ENCODE data around the gene POU2F3.

POU2F3 gene

DNA sequence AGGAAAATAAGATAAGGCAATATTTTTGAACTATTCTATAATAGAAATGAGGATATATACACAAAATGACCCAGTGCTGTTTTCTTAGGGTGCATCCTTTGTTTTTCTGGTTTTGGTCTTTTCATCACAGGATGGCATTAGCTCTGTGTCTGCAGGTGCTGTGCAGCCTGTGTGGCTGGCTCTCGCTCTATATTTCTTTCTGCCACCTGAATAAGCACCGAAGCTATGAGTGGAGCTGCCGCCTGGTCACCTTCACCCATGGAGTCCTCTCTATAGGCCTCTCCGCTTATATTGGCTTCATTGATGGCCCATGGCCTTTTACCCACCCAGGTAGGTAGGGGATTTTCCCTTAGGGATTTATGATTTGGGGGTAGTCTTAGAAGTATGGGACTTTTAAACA, 87.4 kb downstream of the POU2F3 start:
- no peak for DNase-seq

DNA sequence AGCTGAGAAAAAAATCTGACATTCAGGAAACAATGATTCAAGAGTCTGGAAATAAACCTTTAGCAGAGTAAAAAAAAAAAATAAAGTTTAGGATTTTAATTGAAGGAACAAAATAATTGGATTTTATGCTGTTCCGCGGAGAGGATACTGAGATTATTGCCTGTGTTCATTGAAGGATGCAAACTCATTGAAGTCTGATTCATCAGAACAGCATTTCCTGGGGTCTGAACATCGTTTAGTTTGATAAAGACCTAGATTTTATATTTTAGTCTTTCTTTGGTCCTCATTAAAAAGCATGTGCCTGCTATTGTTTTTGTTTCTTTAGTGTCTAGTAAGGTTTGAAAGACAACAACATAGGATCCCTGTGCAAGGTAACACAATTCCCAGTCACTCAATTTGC, 89.6 kb downstream of the POU2F3 start:
- DNase-seq: no peak

DNA sequence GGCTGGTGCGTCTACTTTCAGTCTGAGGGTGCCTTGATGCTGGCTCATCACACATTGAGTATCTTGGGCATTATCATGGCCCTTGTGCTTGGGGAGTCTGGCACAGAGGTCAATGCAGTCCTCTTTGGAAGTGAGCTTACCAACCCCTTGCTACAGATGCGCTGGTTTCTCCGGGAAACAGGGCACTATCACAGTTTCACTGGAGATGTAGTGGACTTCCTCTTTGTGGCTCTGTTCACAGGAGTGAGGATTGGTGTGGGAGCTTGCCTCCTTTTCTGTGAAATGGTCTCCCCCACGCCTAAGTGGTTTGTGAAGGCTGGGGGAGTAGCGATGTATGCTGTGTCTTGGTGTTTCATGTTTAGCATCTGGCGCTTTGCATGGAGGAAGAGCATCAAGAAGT, 90.1 kb downstream of the POU2F3 start:
- DNase-seq: no peak

DNA sequence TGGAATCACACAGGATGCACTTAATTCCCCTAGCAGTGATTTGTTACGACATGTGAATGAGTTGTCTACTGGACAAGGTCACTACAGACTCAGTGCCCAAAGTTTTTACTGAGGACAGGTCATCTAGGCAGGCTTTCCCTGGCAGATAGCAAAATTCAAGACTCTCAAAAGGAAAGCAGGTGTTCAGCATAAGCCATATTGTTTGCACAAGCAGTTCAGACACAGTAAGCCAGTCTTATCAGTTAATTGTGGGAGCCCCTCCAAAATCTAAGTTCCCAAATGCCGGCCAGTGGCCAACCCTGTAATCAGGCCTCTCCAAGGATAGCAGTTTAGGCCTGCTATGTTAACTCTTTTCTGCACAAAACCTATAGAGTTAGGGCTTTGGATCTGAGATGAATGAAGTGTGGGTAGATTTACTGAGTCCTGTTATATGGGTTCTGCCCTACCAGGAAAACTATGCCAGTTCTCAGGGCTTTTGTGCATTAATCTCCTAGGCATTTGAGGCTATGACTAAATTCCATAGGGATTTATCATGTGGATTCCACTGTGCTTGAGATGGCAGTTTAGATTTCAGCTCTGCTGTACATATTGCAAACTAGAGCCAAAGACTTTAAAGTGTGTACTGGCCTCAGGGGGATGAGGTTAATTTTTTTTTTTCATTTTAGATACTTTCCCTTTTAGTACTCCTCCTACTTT, 91.5 kb downstream of the POU2F3 start:
- no peak for DNase-seq

DNA sequence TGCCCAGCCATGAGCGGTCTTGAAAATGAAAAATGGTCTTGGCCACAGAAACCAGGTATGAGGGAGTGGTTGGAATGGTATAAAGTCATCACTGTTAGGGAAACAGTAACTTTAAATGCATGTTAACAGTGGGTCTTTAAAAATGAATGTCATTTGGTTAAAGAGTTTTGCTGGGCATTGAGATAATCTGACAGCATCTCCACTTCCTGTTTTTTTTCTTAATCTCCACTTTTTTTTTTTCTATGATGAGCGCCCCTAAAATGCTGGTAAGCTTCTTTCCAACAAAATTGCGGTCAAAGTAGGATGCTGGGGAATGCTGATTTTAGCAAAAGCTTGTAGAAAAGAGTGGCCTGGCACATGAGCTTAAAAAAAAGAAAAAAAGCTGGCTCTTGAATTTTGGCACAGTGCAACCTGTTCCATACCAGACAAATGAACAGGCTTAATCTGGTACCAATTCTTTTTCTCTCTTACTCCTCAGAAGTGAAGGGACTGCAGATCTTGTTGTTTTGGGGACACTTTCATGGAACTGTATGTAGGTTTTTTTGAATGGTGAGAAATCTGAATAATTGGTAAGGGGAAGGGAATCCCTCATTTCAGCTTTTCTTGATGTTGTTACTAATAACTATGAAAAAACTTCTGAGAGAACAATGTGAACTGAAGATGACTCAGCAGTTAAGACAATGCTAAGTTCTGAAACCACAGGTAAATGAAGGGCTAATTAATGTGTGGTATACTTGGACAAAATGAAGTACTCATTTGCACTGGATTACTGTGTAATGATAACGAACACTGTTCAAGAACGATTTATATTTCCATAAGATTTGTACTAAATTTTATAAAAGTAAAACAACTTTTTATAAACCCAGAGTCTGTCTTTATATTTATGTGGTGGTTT, 93.1 kb downstream of the POU2F3 start:
- no peak for DNase-seq

DNA sequence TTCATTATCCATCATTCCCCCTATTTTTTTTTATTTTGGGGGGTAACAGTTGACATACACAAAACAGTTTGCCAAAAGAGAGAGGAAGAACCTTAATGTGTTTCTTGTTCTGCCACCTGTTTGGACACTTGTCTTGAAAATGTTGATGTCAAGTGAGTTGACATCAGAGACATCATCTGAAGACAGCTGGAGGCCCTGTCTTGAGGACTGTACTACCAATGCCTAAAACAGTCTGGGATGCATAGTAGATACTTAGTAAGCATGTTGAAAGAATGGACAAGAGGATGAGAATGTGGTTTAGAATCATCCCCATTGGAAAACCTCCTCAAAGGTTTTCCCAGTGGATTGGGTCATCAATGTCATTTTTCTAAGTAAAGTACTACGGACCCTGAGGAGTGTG, 93.9 kb downstream of the POU2F3 start:
- DNase-seq: no peak

DNA sequence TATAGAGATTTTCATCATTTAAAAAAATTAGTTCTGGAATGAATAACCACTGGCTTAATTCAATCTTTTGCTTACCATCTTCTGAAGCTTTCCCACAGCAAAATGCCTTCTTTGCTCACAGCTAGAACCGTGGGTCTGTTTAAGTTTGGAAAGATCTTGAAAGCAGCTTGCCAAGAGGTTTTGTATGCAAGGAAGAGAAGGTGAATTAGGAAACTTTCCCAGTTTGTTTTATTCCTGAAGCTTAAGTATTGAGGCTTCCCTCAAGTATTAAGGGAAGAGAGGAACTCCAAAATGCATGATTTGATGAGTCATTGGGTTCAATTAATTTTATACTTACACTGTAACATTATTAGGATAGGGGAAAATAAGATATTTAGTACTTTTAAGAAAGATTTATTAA, 94.4 kb downstream of the POU2F3 start:
- DNase-seq: no peak

DNA sequence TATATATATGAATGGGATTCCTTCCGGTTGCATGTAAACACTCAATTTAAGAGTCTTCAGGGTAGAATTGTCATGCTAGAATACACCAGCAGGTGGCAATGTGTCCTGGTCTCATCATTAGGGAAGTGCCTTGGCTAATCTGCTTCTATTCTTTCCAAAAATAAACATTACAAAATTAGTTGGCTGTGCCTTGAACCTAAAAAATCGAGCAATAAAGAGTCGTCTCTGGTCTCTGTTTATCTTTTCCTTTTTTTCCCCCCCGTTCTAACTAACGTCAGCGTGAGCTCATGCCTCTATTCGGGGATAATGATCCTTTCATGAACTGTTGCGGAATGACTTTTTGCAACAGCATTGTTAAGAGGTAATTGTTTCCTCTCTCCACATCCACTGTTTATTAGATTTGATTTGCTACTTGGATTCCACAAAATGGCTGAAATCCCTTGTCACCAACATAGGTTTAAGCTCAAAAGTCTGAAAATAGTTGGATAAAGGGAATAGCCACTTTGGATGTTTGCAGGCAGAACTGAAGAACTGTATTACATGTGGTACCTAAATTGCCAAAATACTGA, 95.0 kb downstream of the POU2F3 start:
- DNase-seq: peak; percentile 70

DNA sequence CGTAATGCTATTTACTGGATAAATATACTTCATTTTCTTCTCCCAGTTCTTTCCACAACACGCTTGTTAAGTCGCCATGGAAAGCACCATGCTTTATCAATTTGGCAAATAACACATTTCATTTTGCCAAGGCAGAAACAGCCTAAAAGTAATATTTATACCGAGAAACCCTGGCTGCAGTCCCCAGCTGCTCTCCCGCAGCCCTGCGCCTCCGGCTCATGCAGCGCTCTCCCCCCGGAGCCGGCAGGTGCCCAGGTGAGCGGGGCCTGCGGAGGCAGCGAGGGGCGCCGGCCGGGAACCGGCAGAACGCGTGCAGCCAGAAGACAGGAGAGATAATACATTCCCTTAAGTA, 95.6 kb downstream of the POU2F3 start:
- no peak for DNase-seq

DNA sequence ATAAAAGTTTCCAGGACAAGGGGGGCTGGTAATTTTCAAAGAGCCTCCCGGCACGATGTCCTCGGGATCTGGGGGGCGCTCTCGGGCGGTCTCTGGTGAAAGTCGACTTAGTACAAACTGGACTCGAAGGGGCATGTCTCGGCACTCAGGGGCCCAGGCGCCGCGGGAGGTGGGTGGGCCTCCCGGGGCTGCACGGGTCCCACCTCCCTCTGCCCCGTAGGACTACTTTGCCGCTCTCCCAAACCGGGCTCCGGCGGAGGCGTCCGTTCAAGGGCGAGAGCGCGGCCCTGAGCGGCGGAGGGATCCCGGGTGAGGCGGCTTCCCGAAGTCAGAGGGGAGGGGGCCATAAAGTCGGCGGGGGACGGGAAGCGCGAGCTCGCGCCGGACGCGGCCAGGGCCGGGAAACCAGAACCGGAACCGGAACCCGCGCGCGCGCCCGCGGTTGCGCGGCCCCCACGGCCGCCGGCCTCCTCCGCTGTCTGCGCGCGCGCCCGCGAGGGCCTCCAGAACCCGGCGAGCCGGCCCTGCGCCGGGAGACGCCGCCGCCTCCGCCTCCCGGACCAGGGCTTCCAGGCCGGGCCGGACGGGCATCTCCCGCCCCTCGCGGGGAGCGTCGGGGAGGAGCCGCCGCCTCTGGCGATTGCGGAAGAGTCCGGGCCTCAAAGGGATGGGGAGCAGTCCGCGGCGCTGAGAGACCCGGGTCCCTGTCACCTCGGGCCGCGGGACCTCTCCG, 96.1 kb downstream of the POU2F3 start, which contains the start of gene ARHGEF12:
Gene ARHGEF12, plus strand, starts transcription at position 506 of the 733 bp plus-strand sequence. CDS start 831 bp downstream, outside the sequence.
- DNase-seq: peak; percentile 96

DNA sequence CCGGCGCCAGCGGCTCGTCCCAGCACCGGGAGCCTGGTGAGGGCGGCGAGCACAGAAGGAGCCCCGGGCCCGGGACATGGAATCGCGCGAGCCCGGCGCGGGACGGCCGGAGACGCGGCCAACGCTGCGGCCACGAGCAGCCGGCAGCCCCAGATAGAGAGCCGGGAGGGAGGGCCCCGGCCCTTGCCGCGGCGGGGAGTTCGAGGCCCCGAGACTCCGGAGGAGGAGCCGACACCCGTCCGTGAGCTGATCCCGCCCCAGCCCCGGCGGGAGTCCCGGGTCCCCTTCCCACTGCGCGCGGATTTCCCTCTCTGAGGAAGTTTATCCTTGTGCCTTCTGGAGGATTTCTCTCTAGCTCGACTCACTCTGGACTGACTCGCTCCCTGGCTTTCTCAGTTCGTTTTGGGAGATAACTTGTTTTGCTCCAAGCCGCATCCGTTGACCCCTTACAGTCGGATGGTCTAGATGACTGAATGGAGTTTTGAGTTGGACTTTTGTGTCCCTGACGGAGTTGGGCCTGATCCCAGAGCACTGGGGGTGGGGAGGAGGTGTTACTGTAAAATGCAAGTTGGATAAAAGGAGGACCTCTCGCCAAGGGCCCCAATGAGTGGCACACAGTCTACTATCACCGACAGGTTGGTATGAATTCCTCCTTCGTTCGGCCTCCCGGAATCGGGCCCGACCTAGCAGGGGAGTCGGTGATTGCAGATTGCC, 96.9 kb downstream of the POU2F3 start:
- no peak for DNase-seq

DNA sequence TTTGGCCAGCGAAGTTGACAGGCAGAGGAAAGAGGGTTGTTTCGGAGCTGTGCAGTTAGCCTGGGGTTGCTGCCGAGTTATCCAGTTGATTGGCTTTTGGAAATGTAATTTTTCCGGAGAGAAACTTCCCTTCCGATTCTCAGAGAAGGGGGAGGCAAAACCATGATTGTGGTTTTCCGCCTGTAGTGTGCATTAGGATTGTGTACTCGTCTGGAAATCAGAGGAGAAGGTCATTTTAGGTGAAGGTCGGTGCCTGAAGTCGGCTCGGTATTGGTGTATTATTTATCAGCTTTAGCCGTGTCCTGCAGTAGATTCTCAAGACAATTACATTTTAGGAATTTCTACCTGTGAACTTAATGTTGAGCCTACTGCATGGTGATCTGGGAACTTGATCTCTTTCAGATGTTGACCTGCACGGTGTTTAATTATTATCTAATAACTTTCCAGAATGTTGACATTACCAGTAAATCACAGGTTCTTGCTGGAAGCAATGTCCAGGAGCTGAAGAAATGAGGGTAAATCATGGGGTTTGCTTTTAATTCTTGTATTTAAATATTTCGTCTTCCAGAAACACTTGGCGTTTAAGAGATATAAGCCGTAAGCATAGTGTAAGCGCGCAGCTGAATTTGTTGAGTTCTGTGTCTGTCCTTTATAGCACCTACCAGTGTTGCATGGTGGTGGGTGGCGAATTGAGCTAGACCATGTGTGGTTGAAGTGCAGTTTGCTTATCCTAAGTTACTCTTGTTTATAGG, 97.6 kb downstream of the POU2F3 start:
- no peak for DNase-seq

DNA sequence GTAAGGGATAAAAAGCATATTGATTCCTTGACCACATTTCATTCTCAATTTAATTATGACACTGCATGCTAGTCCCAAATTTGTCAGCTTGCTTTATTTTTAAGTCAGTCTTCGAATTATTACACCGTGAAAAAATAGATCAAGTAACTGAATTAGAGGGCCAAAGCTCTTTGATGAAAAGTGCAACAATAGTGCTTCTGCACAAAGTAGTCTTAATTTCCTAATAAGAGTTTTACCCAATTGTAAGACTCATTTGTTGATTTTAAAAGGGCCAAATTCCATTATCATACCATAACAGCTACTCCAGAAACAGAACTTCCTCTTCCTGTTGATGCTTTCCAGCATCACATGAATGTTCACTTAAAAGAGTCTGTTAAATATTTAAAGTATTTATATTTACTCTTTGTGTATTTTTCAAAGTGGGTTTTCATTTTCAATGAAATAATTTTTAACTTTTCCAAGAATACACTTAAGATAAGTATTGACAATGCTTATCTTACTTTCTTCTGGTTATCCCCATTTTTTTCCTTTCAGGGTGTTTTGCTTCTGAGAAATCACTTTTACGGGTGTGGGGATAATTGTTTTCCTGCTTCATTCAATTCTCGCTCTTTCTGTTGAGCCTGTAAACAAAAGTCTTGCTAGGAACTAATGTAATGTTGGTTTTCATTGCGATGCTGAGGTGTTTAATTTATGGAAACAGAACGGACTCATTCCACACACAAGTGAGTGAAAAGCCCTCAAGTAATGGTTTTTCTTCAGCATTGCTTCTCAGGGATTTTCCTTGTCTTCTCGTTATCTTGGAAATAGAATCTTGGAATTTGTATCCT, 98.4 kb downstream of the POU2F3 start:
- DNase-seq: no peak

DNA sequence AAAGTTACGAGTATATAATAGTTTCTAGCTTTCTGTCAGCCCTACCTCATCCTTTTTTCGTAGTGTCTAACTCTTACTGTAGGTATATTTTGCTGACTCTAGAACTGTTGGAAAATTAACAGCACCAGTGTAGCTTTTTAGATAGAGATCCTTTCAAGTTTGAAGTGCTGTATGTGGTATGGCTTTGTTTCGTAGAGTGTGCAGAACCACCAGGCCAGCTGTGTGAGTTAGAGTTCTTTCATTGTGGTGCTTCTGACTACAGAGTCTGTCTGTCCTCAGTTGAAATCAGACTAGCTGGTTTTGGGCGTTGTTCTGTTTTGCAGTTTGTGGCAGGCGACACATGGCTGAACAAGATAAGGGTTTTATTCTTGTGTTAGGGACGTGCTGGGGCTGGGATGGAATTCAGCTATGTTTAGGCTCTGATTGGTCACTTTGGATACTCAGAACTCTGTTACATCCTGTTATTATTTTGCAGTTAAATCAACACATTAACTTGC, 99.5 kb downstream of the POU2F3 start:
- DNase-seq: no peak

DNA sequence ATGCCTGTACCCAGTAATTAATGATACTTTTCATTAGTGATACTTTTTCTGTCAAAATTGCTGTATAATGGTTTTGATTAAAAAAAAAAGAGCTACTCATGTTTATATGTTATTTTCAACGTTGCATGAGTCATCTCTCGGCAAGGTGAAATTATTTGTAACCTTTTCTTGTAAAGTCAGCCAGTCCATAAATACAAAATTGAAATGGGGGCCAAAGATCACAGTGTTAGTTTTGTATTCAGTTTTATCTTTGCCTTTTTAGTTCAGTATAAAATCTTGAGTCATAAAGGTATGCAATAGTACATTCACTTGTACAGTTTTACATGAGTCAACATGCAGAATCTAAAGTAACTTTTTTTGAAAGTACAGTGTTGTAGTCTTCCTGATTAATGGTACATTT, 100.6 kb downstream of the POU2F3 start:
- no peak for DNase-seq

DNA sequence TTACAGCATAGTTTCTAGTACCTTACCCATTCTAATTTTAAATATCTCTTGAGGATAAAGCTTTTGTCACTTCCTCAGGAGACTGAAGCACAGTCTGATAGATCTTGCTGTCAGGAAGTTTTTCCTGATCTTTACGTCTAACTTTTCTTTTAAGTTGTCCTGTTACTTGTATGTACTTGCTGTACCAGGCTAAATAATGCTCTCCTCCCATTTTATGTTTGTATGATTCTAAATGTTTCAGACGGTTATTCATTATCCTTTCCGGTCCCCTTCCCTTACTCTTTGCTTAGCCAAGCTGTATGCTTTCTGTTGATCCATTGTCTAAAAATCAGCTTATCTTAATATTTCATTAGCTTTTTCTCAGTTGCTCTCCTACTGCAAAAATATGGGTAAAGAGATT, 102.3 kb downstream of the POU2F3 start:
- no peak for DNase-seq

DNA sequence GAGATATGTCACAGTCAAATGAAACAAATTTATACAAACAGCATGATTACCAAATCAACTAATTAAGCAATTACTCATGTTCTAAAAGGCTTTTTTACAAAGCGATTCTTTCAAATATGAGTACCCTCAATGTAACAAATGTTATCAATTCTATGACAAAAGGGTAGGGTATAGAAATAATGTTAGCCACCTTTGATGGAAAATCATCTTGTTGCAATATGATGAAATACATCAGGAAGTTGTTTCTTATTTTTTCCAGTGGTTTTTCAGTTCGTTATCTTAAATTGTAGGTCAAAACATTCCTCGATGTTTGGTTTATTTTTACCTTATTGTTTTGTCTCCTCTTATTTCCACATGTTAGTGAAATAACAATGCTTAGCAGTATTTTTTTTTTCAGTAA, 102.7 kb downstream of the POU2F3 start:
- DNase-seq: no peak

DNA sequence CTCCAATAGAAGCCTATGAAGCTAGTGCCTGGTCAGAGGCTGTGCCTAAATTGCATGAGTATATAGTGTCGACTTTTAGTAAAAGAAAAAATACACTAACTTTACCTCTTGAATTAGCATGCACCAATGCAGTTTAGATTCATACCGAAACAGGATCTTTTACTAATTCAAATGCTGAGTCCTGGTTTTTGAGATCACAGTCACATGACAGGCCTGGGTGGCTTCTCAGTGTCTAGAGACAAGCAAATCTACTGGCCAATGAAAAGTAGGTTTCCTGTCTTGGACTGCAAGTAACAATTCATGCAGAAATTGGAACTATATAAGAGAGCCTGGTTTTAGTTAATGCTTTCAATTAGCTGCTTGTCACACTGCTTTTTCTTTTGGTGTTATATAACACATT, 103.5 kb downstream of the POU2F3 start:
- DNase-seq: no peak

DNA sequence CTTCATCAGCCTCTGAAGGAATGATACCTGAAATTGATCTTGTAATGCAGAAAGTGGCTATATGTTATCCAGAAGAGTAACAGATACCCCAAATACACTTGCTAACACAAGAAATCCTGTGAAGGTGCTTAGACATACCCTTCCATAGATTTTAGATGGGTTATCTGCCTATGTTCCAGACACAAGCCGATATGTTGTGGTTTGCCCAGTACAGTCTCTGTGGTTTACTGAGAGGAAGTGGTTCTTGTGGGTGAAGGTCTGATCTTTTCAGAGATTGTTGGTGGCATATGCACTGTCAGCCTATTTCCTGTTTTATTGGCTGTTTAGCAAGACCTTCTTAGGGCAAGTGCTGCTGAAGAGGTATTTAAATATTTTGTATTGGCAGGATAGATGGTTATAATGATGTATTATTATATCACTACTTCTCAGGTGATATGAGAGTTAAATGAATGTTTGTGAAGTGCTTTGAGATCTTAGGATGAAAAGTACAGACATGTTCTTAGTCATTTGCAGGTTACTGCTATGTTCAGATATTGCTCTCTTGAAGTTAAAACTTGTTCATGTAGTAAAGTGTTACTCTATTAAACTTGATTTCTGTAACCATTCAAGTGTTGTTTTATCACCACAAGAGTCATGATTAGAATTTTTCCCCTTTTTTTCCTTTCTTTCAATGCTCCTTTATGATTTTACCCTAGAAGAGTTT, 104.5 kb downstream of the POU2F3 start:
- DNase-seq: no peak

DNA sequence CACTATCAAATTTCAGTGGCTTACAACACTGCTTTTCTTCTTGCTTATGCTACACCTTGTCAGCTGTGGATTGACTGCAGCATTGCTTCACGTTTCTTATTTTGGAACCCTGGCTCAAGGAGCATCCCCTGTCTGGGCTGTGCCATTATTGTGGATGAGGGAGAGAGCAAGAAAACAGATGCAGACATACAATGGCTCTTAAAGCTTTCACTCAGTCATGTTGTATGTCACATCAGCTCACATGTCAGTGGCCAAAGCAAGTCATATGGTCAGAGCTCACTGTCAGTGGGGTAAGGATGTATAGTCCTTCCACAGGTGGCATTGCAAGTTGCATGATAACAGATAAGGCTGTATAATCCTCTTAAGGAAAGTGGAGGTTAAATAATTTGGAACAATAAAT, 106.3 kb downstream of the POU2F3 start:
- no peak for DNase-seq

All from COR-L47 (cell line).